H1 (cell line): Measurements from ENCODE around the gene TNNI3. TPM values are rescaled to one million over a fixed set of nuclear protein-coding genes. Genes with fewer than 3 reads are reported as not detected.

Experiments used
- CTCF ChIA-PET: fragments of 300-600 bp; sonication (Branson Sonifier 250); formaldehyde crosslinking; loops from one replicate; lab custom pipeline; 2021; ENCODE audit not compliant: partially characterized antibody; lab: Charles Lee
- POLR2A ChIA-PET: fragments of 300-600 bp; sonication (Branson Sonifier 250); formaldehyde crosslinking; loops from one replicate; lab custom pipeline; 2021; ENCODE audit warnings: inconsistent platforms; ENCODE audit not compliant: partially characterized antibody; lab: Charles Lee
- DNase-seq, 2 experiments: peaks; one replicate each; pipeline versions ENCODE4 v3.0.0 to v3.0.0-alpha.2; 2010 to 2022; ENCODE audit warnings: low spot score in 2 of 2, low read depth in 1 of 2, mixed read lengths in 1 of 2
- FAIRE-seq: peaks from 2 replicates; lab custom pipeline; 2011; peaks lifted over from hg19 to GRCh38; lab: Jason Lieb, UNC
- H2AFZ ChIP-seq: 2 replicates; pipeline ENCODE4 v1.8.1; 2012; ENCODE audit warnings: low read length, inconsistent platforms
- H2AK5ac ChIP-seq: 2 replicates; pipeline ENCODE4 v1.6.1; 2013; ENCODE audit warnings: low read depth, low read length
- H2BK120ac ChIP-seq: replicated peaks from 2 replicates; pipeline ENCODE3; 2013; ENCODE audit warnings: low read depth, low read length, inconsistent platforms
- H2BK12ac ChIP-seq: 2 replicates; pipeline ENCODE4 v1.6.1; 2013; ENCODE audit warnings: low read depth, low read length
- H2BK15ac ChIP-seq: 2 replicates; pipeline ENCODE4 v1.6.1; 2013; ENCODE audit warnings: low read length
- H2BK20ac ChIP-seq: 2 replicates; pipeline ENCODE4 v1.6.1; 2013; ENCODE audit warnings: low read length
- H2BK5ac ChIP-seq: 2 replicates; pipeline ENCODE4 v1.6.1; 2013; ENCODE audit warnings: low read depth, low read length
- H3K14ac ChIP-seq: 2 replicates; pipeline ENCODE4 v1.6.1; 2013; ENCODE audit warnings: inconsistent platforms; ENCODE audit not compliant: insufficient read length
- H3K18ac ChIP-seq: 2 replicates; pipeline ENCODE4 v1.6.1; 2013; ENCODE audit warnings: low read length; ENCODE audit errors: extremely low read depth
- H3K23ac ChIP-seq: 2 replicates; pipeline ENCODE4 v1.6.1; 2013; ENCODE audit warnings: inconsistent platforms; ENCODE audit not compliant: insufficient read length
- H3K23me2 ChIP-seq: 2 replicates; pipeline ENCODE4 v1.6.1; 2013; ENCODE audit warnings: low read depth, low read length
- H3K27ac ChIP-seq: 2 replicates; pipeline ENCODE4 v1.6.1; 2011; ENCODE audit warnings: low read depth, low read length, inconsistent platforms
- H3K27me3 ChIP-seq, 4 experiments: replicated peaks in 1 of 4; 1 replicate in 1 of 4; 2 replicates in 3 of 4; pipeline versions ENCODE4 v1.6.1 to v1.8.1; 2011 to 2013; ENCODE audit warnings: low read length in 3 of 4, mild to moderate bottlenecking in 3 of 4, inconsistent platforms in 2 of 4, mixed read lengths in 2 of 4, moderate library complexity in 1 of 4; ENCODE audit not compliant: control insufficient read depth in 3 of 4, insufficient read depth in 3 of 4; ENCODE audit errors: extremely low read depth in 1 of 4
- H3K36me3 ChIP-seq, 4 experiments: 2 replicates each; pipeline versions ENCODE4 v1.6.1 to v1.8.1; 2011 to 2013; ENCODE audit warnings: mild to moderate bottlenecking in 4 of 4, low read length in 3 of 4, moderate library complexity in 2 of 4, control low read depth in 1 of 4, inconsistent platforms in 1 of 4; ENCODE audit not compliant: insufficient read depth in 4 of 4, control insufficient read depth in 2 of 4
- H3K4ac ChIP-seq: replicated peaks from 2 replicates; pipeline ENCODE3; 2013; ENCODE audit warnings: low read length, low read depth, mixed read lengths, inconsistent platforms; ENCODE audit not compliant: insufficient read length
- H3K4me1 ChIP-seq, 4 experiments: replicated peaks in 1 of 4; 1 replicate in 1 of 4; 2 replicates in 3 of 4; pipeline versions ENCODE4 v1.6.1 to v1.8.1; 2011 to 2013; ENCODE audit warnings: low read length in 3 of 4, inconsistent platforms in 2 of 4, mixed read lengths in 1 of 4; ENCODE audit not compliant: insufficient read depth in 4 of 4, control insufficient read depth in 3 of 4
- H3K4me2 ChIP-seq, 2 experiments: 2 replicates each; pipeline versions ENCODE4 v1.6.1 to v1.8.1; 2011 to 2013; ENCODE audit warnings: low read depth in 2 of 2, low read length in 2 of 2, control low read depth in 1 of 2, inconsistent platforms in 1 of 2, mild to moderate bottlenecking in 1 of 2; ENCODE audit not compliant: insufficient read depth in 1 of 2
- H3K4me3 ChIP-seq, 4 experiments: fragments of 200-600, 300-600 bp in 1 of 4; sonication (generic), shearing (Covaris generic), sonication (Bioruptor Twin) in 1 of 4; 2 replicates each; pipeline versions ENCODE4 v1.5.1 to v1.8.1; 2011 to 2016; ENCODE audit warnings: low read length in 4 of 4, low read depth in 3 of 4, control low read depth in 2 of 4, inconsistent platforms in 2 of 4, mild to moderate bottlenecking in 2 of 4, mixed read lengths in 1 of 4, moderate library complexity in 1 of 4; ENCODE audit not compliant: insufficient read depth in 2 of 4; ENCODE audit errors: extremely low read depth in 1 of 4
- H3K56ac ChIP-seq: replicated peaks from 2 replicates; pipeline ENCODE3; 2013; ENCODE audit warnings: low read depth, mild to moderate bottlenecking, mixed read lengths, low read length, inconsistent platforms; ENCODE audit not compliant: insufficient read length
- H3K79me1 ChIP-seq: 2 replicates; pipeline ENCODE4 v1.6.1; 2013; ENCODE audit warnings: low read depth, low read length, control low read depth
- H3K79me2 ChIP-seq, 2 experiments: 2 replicates each; pipeline versions ENCODE4 v1.6.1 to v1.8.1; 2012 to 2013; ENCODE audit warnings: low read length in 2 of 2, mild to moderate bottlenecking in 2 of 2, inconsistent platforms in 1 of 2; ENCODE audit not compliant: insufficient read depth in 2 of 2, control insufficient read depth in 1 of 2
- H3K9ac ChIP-seq, 4 experiments: replicated peaks in 1 of 4; 1 replicate in 1 of 4; 2 replicates in 3 of 4; pipeline versions ENCODE4 v1.6.1 to v1.8.1; 2011 to 2013; ENCODE audit warnings: low read depth in 3 of 4, low read length in 3 of 4, control low read depth in 2 of 4, mild to moderate bottlenecking in 2 of 4, moderate library complexity in 2 of 4, inconsistent platforms in 1 of 4; ENCODE audit errors: extremely low read depth in 1 of 4
- H3K9me3 ChIP-seq, 2 experiments: 2 replicates each; pipeline versions ENCODE4 v1.6.1 to v1.8.1; 2012 to 2013; ENCODE audit warnings: mild to moderate bottlenecking in 2 of 2, moderate library complexity in 2 of 2, control low read depth in 1 of 2, inconsistent platforms in 1 of 2, low read depth in 1 of 2, low read length in 1 of 2, mixed read lengths in 1 of 2; ENCODE audit not compliant: insufficient read depth in 2 of 2
- H4K20me1 ChIP-seq, 2 experiments: replicated peaks in 1 of 2; 2 replicates each; pipeline versions ENCODE3 to v1.8.1; 2011 to 2013; ENCODE audit warnings: inconsistent platforms in 2 of 2, low read length in 2 of 2, mild to moderate bottlenecking in 1 of 2; ENCODE audit not compliant: insufficient read depth in 2 of 2, control insufficient read depth in 1 of 2
- H4K5ac ChIP-seq: 2 replicates; pipeline ENCODE4 v1.6.1; 2013; ENCODE audit warnings: low read length, low read depth, mixed read lengths, inconsistent platforms; ENCODE audit not compliant: insufficient read length
- H4K8ac ChIP-seq: 2 replicates; pipeline ENCODE4 v1.8.0; 2013; ENCODE audit warnings: mild to moderate bottlenecking, moderate library complexity, low read length, inconsistent platforms; ENCODE audit not compliant: insufficient read depth; ENCODE audit errors: extremely low read depth
- H4K91ac ChIP-seq: replicated peaks from 2 replicates; pipeline ENCODE3; 2013; ENCODE audit warnings: low read length, mixed read lengths, inconsistent platforms; ENCODE audit not compliant: insufficient read length
- CREB1 ChIP-seq: IDR thresholded peaks from 2 replicates; pipeline ENCODE4 v1.6.1; 2012; ENCODE audit warnings: inconsistent platforms
- FOSL1 ChIP-seq: IDR thresholded peaks from 2 replicates; pipeline ENCODE4 v1.6.1; 2011; ENCODE audit warnings: mild to moderate bottlenecking, low read depth, low read length, moderate library complexity; ENCODE audit not compliant: insufficient read depth
- HDAC6 ChIP-seq: IDR thresholded peaks from one replicate; pipeline ENCODE4 v1.7.1; 2012; ENCODE audit warnings: low read depth, mild to moderate bottlenecking, inconsistent platforms, low read length, moderate library complexity
- RAD21 ChIP-seq, 2 experiments: IDR thresholded peaks in 1 of 2; conservative IDR thresholded peaks in 1 of 2; 2 replicates each; pipeline ENCODE4 v1.6.1; 2011; ENCODE audit warnings: low read depth in 2 of 2, low read length in 2 of 2, improper control_type of control experiment in 1 of 2, inconsistent platforms in 1 of 2, mild to moderate bottlenecking in 1 of 2, moderate library complexity in 1 of 2
- SAP30 ChIP-seq: fragments of 300-600 bp; sonication (generic); IDR thresholded peaks from 2 replicates; pipeline ENCODE4 v1.7.1; 2012; ENCODE audit warnings: low read length, moderate library complexity, mild to moderate bottlenecking, inconsistent platforms; ENCODE audit not compliant: insufficient read depth, insufficient replicate concordance
- SP2 ChIP-seq: IDR thresholded peaks from 2 replicates; pipeline ENCODE4 v1.6.1; 2012; ENCODE audit warnings: mild to moderate bottlenecking, low read length, inconsistent platforms
- SRF ChIP-seq: IDR thresholded peaks from 2 replicates; pipeline ENCODE4 v1.6.1; 2011; ENCODE audit warnings: mild to moderate bottlenecking, low read depth, low read length, moderate library complexity
- SUZ12 ChIP-seq: fragments of 200-600 bp; sonication (generic); IDR thresholded peaks from 2 replicates; pipeline ENCODE4 v1.6.1; 2012; ENCODE audit warnings: mild to moderate bottlenecking, inconsistent platforms, low read length, moderate library complexity, mixed read lengths
- WGBS, 2 experiments: shearing (Covaris generic) in 1 of 2; methylation state at CpG; one replicate each; pipeline versions ENCODE4 v1.1.6 to v1.1.7; 2013 to 2015; ENCODE audit warnings: low lambda C conversion rate in 2 of 2, mixed read lengths in 2 of 2, inconsistent platforms in 1 of 2, low coverage in 1 of 2, missing lambda C conversion rate in 1 of 2; ENCODE audit not compliant: insufficient replicate concordance in 2 of 2, insufficient coverage in 1 of 2, insufficient read length in 1 of 2; ENCODE audit errors: extremely low coverage in 1 of 2, missing lambda C conversion rate in 1 of 2; 5-methylcytosine and 5-hydroxymethylcytosine counted together
- polyA plus RNA-seq, 7 experiments: library from polyadenylated mRNA; depleted of rRNA in 3 of 7; stranded (reverse) in 5 of 7; unstranded in 2 of 7; fragments of >200 nt in 5 of 7; fragments of 200-250 nt in 2 of 7; gene quantifications; 1 replicate in 5 of 7; 2 replicates in 1 of 7; 4 replicates in 1 of 7; pipeline versions ENCODE4 v1.2.1 to v1.2.3, GENCODE V29; 2011 to 2013; ENCODE audit warnings: missing spikeins in 2 of 7, mixed read lengths in 2 of 7
- total RNA-seq: library from RNA; stranded (reverse); fragmentation: NEBNext Ultra II Directional; extraction: Animal tissue kit (Norgen Biotek cat#: 25700); gene quantifications from 2 replicates; pipeline ENCODE4 v1.2.1, GENCODE V29; 2021
- TF ChIP-seq, protein P1 (sequence below): IDR thresholded peaks from 2 replicates; pipeline ENCODE4 v1.6.1; 2012; ENCODE audit warnings: low read length, inconsistent platforms

Gene TNNI3
- total and polyA plus RNA-seq, 2 of the 8 experiments (the other 6 are each of a cell fraction or from before 2014, with no cell fraction given), result 16.9 to 56.0 TPM

DNA sequence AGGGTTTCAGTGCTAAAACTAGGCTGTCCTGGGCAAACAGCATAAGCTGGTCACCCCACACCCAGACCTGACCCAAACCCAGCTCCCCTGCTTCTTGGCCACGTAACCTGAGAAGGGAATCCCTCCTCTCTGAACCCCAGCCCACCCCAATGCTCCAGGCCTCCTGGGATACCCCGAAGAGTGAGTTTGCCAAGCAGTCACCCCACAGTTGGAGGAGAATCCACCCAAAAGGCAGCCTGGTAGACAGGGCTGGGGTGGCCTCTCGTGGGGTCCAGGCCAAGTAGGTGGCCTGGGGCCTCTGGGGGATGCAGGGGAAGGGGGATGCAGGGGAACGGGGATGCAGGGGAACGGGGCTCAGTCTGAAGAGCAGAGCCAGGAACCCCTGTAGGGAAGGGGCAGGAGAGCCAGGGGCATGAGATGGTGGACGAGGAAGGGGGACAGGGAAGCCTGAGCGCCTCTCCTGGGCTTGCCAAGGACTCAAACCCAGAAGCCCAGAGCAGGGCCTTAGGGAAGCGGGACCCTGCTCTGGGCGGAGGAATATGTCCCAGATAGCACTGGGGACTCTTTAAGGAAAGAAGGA, 42.9 kb downstream of the TNNI3 start:
- Histone ChIP-seq H2BK120ac (no peak overlapping the region), H3K79me1 (peaks cover 32% of the 10 kb centered on the region), H2AK5ac (no peak overlapping the region), H2AFZ (no peak overlapping the region), H2BK20ac (no peak overlapping the region), H3K23ac (no peak overlapping the region), H2BK5ac (no peak overlapping the region), H3K79me2 (peaks cover 0 to 33% of the 10 kb centered on the region in 2 experiments; a peak in 2 of 4 replicates), H3K4ac (no peak overlapping the region), H4K8ac (no peak overlapping the region), H3K9ac (peak overlapping the region in 1 of 4 experiments; percentile 22; a peak in 1 of 7 replicates), H3K27me3 (no peaks in the 10 kb centered on the region), H3K36me3 (peaks cover 0 to 4% (median 0%) of the 10 kb centered on the region in 4 experiments; a peak in 1 of 8 replicates), H3K4me2 (no peak overlapping the region; a peak in 1 of 4 replicates), H2BK12ac (no peak overlapping the region), H4K91ac (no peak overlapping the region), H3K18ac (no peak overlapping the region), H2BK15ac (no peak overlapping the region), H3K14ac (no peak overlapping the region), H3K27ac (peak overlapping the region; percentile 42; the same call in 1 of the 2 replicates), H3K4me3 (no peak overlapping the region), H3K9me3 (no peaks in the 10 kb centered on the region), H4K20me1 (peaks cover 20 to 27% of the 10 kb centered on the region in 2 experiments), H3K23me2 (peaks cover 17% of the 10 kb centered on the region), H4K5ac (no peak overlapping the region), H3K4me1 (peaks cover 0 to 26% (median 17%) of the 10 kb centered on the region in 4 experiments; a peak in 5 of 7 replicates), H3K56ac (no peak overlapping the region)
- DNase-seq, result no peak
- FAIRE-seq, result no peak
- ChIA-PET CTCF (interaction anchor here (2.4 to 3.7 kb wide), 2 partner anchors 8 to 26 kb away, joined by 11 to 15 read pairs; no protein-coding TSS in a partner anchor), POLR2A (interaction anchor here (1.2 to 6.4 kb wide), 2 partner anchors 18 to 26 kb away, joined by 3 to 72 read pairs; no protein-coding TSS in a partner anchor)
- TF ChIP-seq, protein P1, sequence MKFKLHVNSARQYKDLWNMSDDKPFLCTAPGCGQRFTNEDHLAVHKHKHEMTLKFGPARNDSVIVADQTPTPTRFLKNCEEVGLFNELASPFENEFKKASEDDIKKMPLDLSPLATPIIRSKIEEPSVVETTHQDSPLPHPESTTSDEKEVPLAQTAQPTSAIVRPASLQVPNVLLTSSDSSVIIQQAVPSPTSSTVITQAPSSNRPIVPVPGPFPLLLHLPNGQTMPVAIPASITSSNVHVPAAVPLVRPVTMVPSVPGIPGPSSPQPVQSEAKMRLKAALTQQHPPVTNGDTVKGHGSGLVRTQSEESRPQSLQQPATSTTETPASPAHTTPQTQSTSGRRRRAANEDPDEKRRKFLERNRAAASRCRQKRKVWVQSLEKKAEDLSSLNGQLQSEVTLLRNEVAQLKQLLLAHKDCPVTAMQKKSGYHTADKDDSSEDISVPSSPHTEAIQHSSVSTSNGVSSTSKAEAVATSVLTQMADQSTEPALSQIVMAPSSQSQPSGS, result no peak
- TF ChIP-seq CREB1 (no peak), SP2 (no peak), RAD21 (IDR thresholded peaks at IDR 0.05 in 1 of 2, conservative IDR thresholded peaks at IDR 0.05 in 1 of 2; ENCODE audit: low read depth in 2 of 2, low read length in 2 of 2) (no peak), SUZ12 (no peak), FOSL1 (no peak), SRF (no peak), HDAC6 (no peak), SAP30 (no peak)
- 89% methylated on average over 6 of the region's 9 CpGs; no CpG with 5 or more reads in 1 of the 2 experiments for WGBS, 2 experiments
